SK-N-SH (cell line): ENCODE results near the gene WTAP. TPM values are rescaled to one million over a fixed set of nuclear protein-coding genes. Genes with fewer than 3 reads are reported as not detected.

Experiments
- CTCF ChIA-PET: fragments of 300-600, 350-600 bp; formaldehyde crosslinking; extraction: SDS; loops from one replicate; lab custom pipeline; 2021; lab: Yijun Ruan, JAX
- POLR2A ChIA-PET: fragments of 350-600 bp; sonication (Branson Sonifier 250); formaldehyde crosslinking; extraction: SDS; loops from one replicate; lab custom pipeline; 2020; ENCODE audit warnings: antibody characterized with exemption, inconsistent platforms; lab: Yijun Ruan, JAX
- DNase-seq: peaks from one replicate; pipeline ENCODE4 v3.0.0; 2012
- H2AFZ ChIP-seq: fragments of 200-600 bp; sonication (generic); 2 replicates; pipeline ENCODE4 v1.8.1; 2016; ENCODE audit warnings: antibody characterized with exemption, mild to moderate bottlenecking, low read depth
- H3F3A ChIP-seq: fragments of 200-600 bp; sonication (generic); replicated peaks from 2 replicates; pipeline ENCODE3; 2016; ENCODE audit warnings: antibody characterized with exemption, mild to moderate bottlenecking; ENCODE audit not compliant: insufficient read depth
- H3K27ac ChIP-seq, 2 experiments: fragments of 200-500 bp in 1 of 2; fragments of 200-600 bp in 1 of 2; sonication (Bioruptor generic) in 1 of 2; sonication (generic), shearing (Covaris generic) in 1 of 2; 2 replicates each; pipeline versions ENCODE4 v1.5.1 to v1.6.1; 2014 to 2016; ENCODE audit warnings: low read depth in 2 of 2, inconsistent platforms in 1 of 2, low read length in 1 of 2, mild to moderate bottlenecking in 1 of 2, mixed read lengths in 1 of 2
- H3K27me3 ChIP-seq: fragments of 200-600 bp; sonication (generic), shearing (Covaris generic); 2 replicates; pipeline ENCODE4 v1.6.1; 2016; ENCODE audit warnings: mixed run types; ENCODE audit not compliant: insufficient read depth
- H3K36me3 ChIP-seq, 2 experiments: fragments of 200-500 bp in 1 of 2; fragments of 200-600 bp in 1 of 2; sonication (Bioruptor generic) in 1 of 2; sonication (generic) in 1 of 2; replicated peaks in 1 of 2; 2 replicates each; pipeline versions ENCODE3 to v1.5.1; 2014 to 2016; ENCODE audit warnings: low read length in 1 of 2, mild to moderate bottlenecking in 1 of 2; ENCODE audit not compliant: insufficient read depth in 2 of 2, control insufficient read depth in 1 of 2
- H3K4me1 ChIP-seq, 2 experiments: fragments of 200-500 bp in 1 of 2; fragments of 200-600 bp in 1 of 2; sonication (Bioruptor generic) in 1 of 2; sonication (generic), shearing (Covaris generic) in 1 of 2; 2 replicates each; pipeline versions ENCODE4 v1.5.1 to v1.6.1; 2014 to 2016; ENCODE audit warnings: low read depth in 1 of 2, low read length in 1 of 2, mixed run types in 1 of 2; ENCODE audit not compliant: insufficient read depth in 2 of 2, control insufficient read depth in 1 of 2
- H3K4me2 ChIP-seq: fragments of 200-600 bp; sonication (generic), shearing (Covaris generic); 2 replicates; pipeline ENCODE4 v1.6.1; 2017; ENCODE audit warnings: mixed run types
- H3K4me3 ChIP-seq, 2 experiments: fragments of 200-500 bp in 1 of 2; fragments of 200-600 bp in 1 of 2; sonication (Bioruptor generic) in 1 of 2; sonication (generic), shearing (Covaris generic) in 1 of 2; 2 replicates each; pipeline versions ENCODE4 v1.5.1 to v1.8.1; 2014 to 2016; ENCODE audit warnings: low read depth in 2 of 2, inconsistent platforms in 1 of 2, low read length in 1 of 2, mild to moderate bottlenecking in 1 of 2, mixed read lengths in 1 of 2, moderate library complexity in 1 of 2
- H3K79me2 ChIP-seq: fragments of 200-600 bp; sonication (generic); 2 replicates; pipeline ENCODE4 v1.8.1; 2017; ENCODE audit warnings: mild to moderate bottlenecking; ENCODE audit not compliant: insufficient read depth
- H3K9ac ChIP-seq: fragments of 200-600 bp; sonication (generic); 2 replicates; pipeline ENCODE4 v1.6.1; 2017; ENCODE audit warnings: mixed run types
- H3K9me2 ChIP-seq: fragments of 200-600 bp; sonication (generic); 2 replicates; pipeline ENCODE4 v1.6.1; 2017; ENCODE audit warnings: mixed run types
- H3K9me3 ChIP-seq: fragments of 200-600 bp; sonication (generic); 2 replicates; pipeline ENCODE4 v1.6.1; 2017; ENCODE audit warnings: mixed run types, mild to moderate bottlenecking, moderate library complexity
- H4K20me1 ChIP-seq: fragments of 200-600 bp; sonication (generic); 2 replicates; pipeline ENCODE4 v1.6.1; 2017; ENCODE audit warnings: mild to moderate bottlenecking, mixed run types; ENCODE audit not compliant: insufficient read depth
- CTCF ChIP-seq: fragments of 200-600 bp; sonication (generic); IDR thresholded peaks from 2 replicates; pipeline ENCODE4 v1.6.1; 2017; ENCODE audit warnings: antibody characterized with exemption, mild to moderate bottlenecking, moderate library complexity
- ELF1 ChIP-seq: IDR thresholded peaks from 2 replicates; pipeline ENCODE4 v1.4.0; 2012
- EP300 ChIP-seq, 2 experiments: IDR thresholded peaks; 2 replicates each; pipeline versions ENCODE4 v1.4.0 to v1.6.1; 2012; ENCODE audit warnings: borderline replicate concordance in 1 of 2, low read depth in 1 of 2, low read length in 1 of 2
- EZH2phosphoT487 ChIP-seq: fragments of 200-600 bp; sonication (generic); IDR thresholded peaks from 2 replicates; pipeline ENCODE4 v1.6.1; 2017; ENCODE audit warnings: low read depth, mixed run types, mild to moderate bottlenecking, antibody characterized with exemption, moderate library complexity, borderline replicate concordance
- FOSL2 ChIP-seq: IDR thresholded peaks from 2 replicates; pipeline ENCODE4 v1.4.0; 2012; ENCODE audit warnings: low read depth, mild to moderate bottlenecking, moderate library complexity, borderline replicate concordance
- GATA2 ChIP-seq: sonication (generic); formaldehyde crosslinking; IDR thresholded peaks from 2 replicates; pipeline ENCODE4 v1.5.0; 2020; ENCODE audit warnings: mild to moderate bottlenecking, missing genetic modification reagents
- IRF3 ChIP-seq: fragments of 150-350 bp; IDR thresholded peaks from 2 replicates; pipeline ENCODE4 v1.6.1; 2016; ENCODE audit warnings: mild to moderate bottlenecking, low read depth, low read length
- MXI1 ChIP-seq: IDR thresholded peaks from 2 replicates; pipeline ENCODE4 v1.6.1; 2012; ENCODE audit warnings: mild to moderate bottlenecking, low read depth, low read length, improper control_type of control experiment
- NFIC ChIP-seq: IDR thresholded peaks from 2 replicates; pipeline ENCODE4 v1.4.0; 2012; ENCODE audit warnings: borderline replicate concordance
- PBX3 ChIP-seq: IDR thresholded peaks from 2 replicates; pipeline ENCODE4; 2012
- POLR2AphosphoS5 ChIP-seq: IDR thresholded peaks from 2 replicates; pipeline ENCODE4 v1.6.1; 2012; ENCODE audit warnings: low read depth, low read length
- RCOR1 ChIP-seq: fragments of 150-350 bp; IDR thresholded peaks from 2 replicates; pipeline ENCODE4 v1.6.1; 2017; ENCODE audit warnings: antibody characterized with exemption, low read length
- RFX5 ChIP-seq: IDR thresholded peaks from 2 replicates; pipeline ENCODE4 v1.6.1; 2012; ENCODE audit warnings: mild to moderate bottlenecking, improper control_type of control experiment, low read length
- SIN3A ChIP-seq: IDR thresholded peaks from 2 replicates; pipeline ENCODE4 v1.6.1; 2012; ENCODE audit warnings: low read depth, mild to moderate bottlenecking, low read length, moderate library complexity, borderline replicate concordance
- SMC3 ChIP-seq: IDR thresholded peaks from 2 replicates; pipeline ENCODE4 v1.6.1; 2012; ENCODE audit warnings: low read depth, low read length, improper control_type of control experiment
- TAF1 ChIP-seq: IDR thresholded peaks from 2 replicates; pipeline ENCODE4 v1.6.1; 2012; ENCODE audit warnings: low read depth, mild to moderate bottlenecking, low read length, moderate library complexity, borderline replicate concordance
- TCF12 ChIP-seq: IDR thresholded peaks from 2 replicates; pipeline ENCODE4 v1.4.0; 2012
- USF1 ChIP-seq: IDR thresholded peaks from 2 replicates; pipeline ENCODE4 v1.4.0; 2012; ENCODE audit warnings: low read depth, borderline replicate concordance
- YY1 ChIP-seq: IDR thresholded peaks from 2 replicates; pipeline ENCODE4 v1.4.0; 2012; ENCODE audit warnings: low read depth, mild to moderate bottlenecking
- ZBTB33 ChIP-seq: IDR thresholded peaks from 2 replicates; pipeline ENCODE4 v1.4.0; 2012; ENCODE audit warnings: low read depth, borderline replicate concordance
- WGBS: methylation state at CpG from one replicate; pipeline ENCODE4 v1.1.6; 2017; ENCODE audit warnings: low lambda C conversion rate; 5-methylcytosine and 5-hydroxymethylcytosine counted together
- polyA plus RNA-seq, 3 experiments: library from polyadenylated mRNA; depleted of rRNA; stranded (reverse); fragments of >200 nt; gene quantifications; 2 replicates each; pipeline ENCODE4 v1.2.3, GENCODE V29; 2012

Gene WTAP
- polyA plus RNA-seq, 1 of the 3 experiments (the other 2 are of a cell fraction) = 12.8 TPM

GRCh38 chr6:159729598-159730331 lies 2.5 kb downstream of the WTAP start:
- Histone ChIP-seq H3F3A (no peaks in the 10 kb centered on the region), H3K9me2 (no peaks in the 10 kb centered on the region), H3K79me2 (peaks cover 93% of the 10 kb centered on the region), H3K9me3 (no peaks in the 10 kb centered on the region), H3K4me3 (peak overlapping the region; percentile 82 to 85; a peak in 3 of 4 replicates), H4K20me1 (peaks cover 69% of the 10 kb centered on the region), H3K27ac (peak overlapping the region in 1 of 2 experiments; percentile 0; a peak in 1 of 4 replicates), H3K36me3 (peaks cover 0 to 2% of the 10 kb centered on the region in 2 experiments), H2AFZ (no peak overlapping the region), H3K9ac (peak overlapping the region; percentile 97; the same call in 1 of the 2 replicates), H3K27me3 (no peaks in the 10 kb centered on the region), H3K4me2 (peak overlapping the region; percentile 76), H3K4me1 (peaks cover 4 to 9% of the 10 kb centered on the region in 2 experiments; a peak in 3 of 4 replicates)
- WGBS = 68% methylated on average over 4 of the region's 4 CpGs
- ChIA-PET CTCF (interaction anchor here (1.0 to 2.3 kb wide), 3 partner anchors 9 to 39 kb away, joined by 3 to 8 read pairs (median 7); partner anchors contain the start of gene ACAT2), POLR2A (no interaction called here)
- TF ChIP-seq EZH2phosphoT487 = no peak
- TF ChIP-seq RCOR1 = no peak
- TF ChIP-seq SIN3A = no peak
- no peak for TF ChIP-seq PBX3
- no peak for TF ChIP-seq CTCF
- no peak for TF ChIP-seq NFIC
- no peak for TF ChIP-seq MXI1
- TF ChIP-seq ZBTB33 = no peak
- no peak for TF ChIP-seq ELF1
- no peak for TF ChIP-seq TAF1
- no peak for TF ChIP-seq USF1
- TF ChIP-seq TCF12 = no peak
- TF ChIP-seq SMC3 = no peak
- TF ChIP-seq RFX5 = no peak
- no peak for TF ChIP-seq POLR2AphosphoS5
- TF ChIP-seq EP300 (IDR thresholded peaks at IDR 0.05; ENCODE audit: borderline replicate concordance in 1 of 2, low read depth in 1 of 2, low read length in 1 of 2) = no peak
- no peak for TF ChIP-seq FOSL2
- no peak for TF ChIP-seq GATA2 (CRISPR knock-in tag)
- no peak for TF ChIP-seq YY1
- TF ChIP-seq IRF3 = no peak
- DNase-seq = no peak
